ENCODE measurements around the gene CDC5L. TPM values are rescaled to one million over a fixed set of nuclear protein-coding genes. Genes with fewer than 3 reads are reported as not detected.

Gene CDC5L
- total RNA-seq, 4 donors from 2014 or later = 10.0 to 19.3 (median 14.7) TPM

GRCh38 chr6:44352259-44352658, 35.2 kb upstream of the CDC5L start:
- peaks cover 0 to 13% (median 0%) of the 10 kb centered on the region in 4 donors for H3K27me3 ChIP-seq
- TF ChIP-seq POLR2A (IDR thresholded peaks at IDR 0.05) (no peak), CTCF (IDR thresholded peaks at IDR 0.05) (no peak)
- WGBS, 2 donors = 79% methylated on average over 4 of the region's 4 CpGs

GRCh38 chr6:44353336-44353735, 34.2 kb upstream of the CDC5L start:
- Histone ChIP-seq H3K4me1 (peaks cover 0 to 6% (median 0%) of the 10 kb centered on the region in 3 donors), H3K27ac (no peak overlapping the region), H3K36me3 (no peaks in the 10 kb centered on the region), H3K4me3 (no peak overlapping the region), H3K27me3 (peaks cover 0 to 12% (median 0%) of the 10 kb centered on the region in 4 donors), H3K9me3 (no peaks in the 10 kb centered on the region)
- DNase-seq = no peak
- WGBS, 2 donors = 34 to 39% methylated on average over 2 of the region's 2 CpGs
- intact Hi-C loops (cut with DNase I) = no loop called here
- TF ChIP-seq CTCF (IDR thresholded peaks at IDR 0.05) (no peak), POLR2A (IDR thresholded peaks at IDR 0.05) (no peak)

More at GRCh38 chr6:44352259-44352658, 35.2 kb upstream of the CDC5L start:
- Histone ChIP-seq H3K4me3 (no peak overlapping the region), H3K27ac (no peak overlapping the region), H3K36me3 (no peaks in the 10 kb centered on the region), H3K4me1 (peaks cover 0 to 6% (median 0%) of the 10 kb centered on the region in 3 donors), H3K9me3 (no peaks in the 10 kb centered on the region)
- DNase-seq = no peak
- intact Hi-C loops (cut with DNase I) = no loop called here

GRCh38 chr6:44355640-44356039, 31.9 kb upstream of the CDC5L start:
- Histone ChIP-seq H3K27ac (no peak overlapping the region), H3K9me3 (no peaks in the 10 kb centered on the region), H3K4me3 (no peak overlapping the region), H3K4me1 (peaks cover 0 to 6% (median 0%) of the 10 kb centered on the region in 3 donors), H3K27me3 (peaks cover 0 to 15% (median 0%) of the 10 kb centered on the region in 4 donors), H3K36me3 (no peaks in the 10 kb centered on the region)
- WGBS, 2 donors = 81 to 83% methylated on average over 4 of the region's 4 CpGs
- intact Hi-C loops (cut with DNase I) = no loop called here
- TF ChIP-seq POLR2A (IDR thresholded peaks at IDR 0.05) = no peak
- no peak for TF ChIP-seq CTCF (IDR thresholded peaks at IDR 0.05)
- no peak for DNase-seq

- DNase-seq = no peak
- intact Hi-C loops (cut with DNase I) = no loop called here
- Histone ChIP-seq H3K27ac (no peak overlapping the region), H3K36me3 (no peaks in the 10 kb centered on the region), H3K9me3 (no peaks in the 10 kb centered on the region), H3K4me3 (no peak overlapping the region), H3K27me3 (peaks cover 0 to 21% (median 0%) of the 10 kb centered on the region in 4 donors), H3K4me1 (peaks cover 0 to 6% (median 0%) of the 10 kb centered on the region in 3 donors)
- TF ChIP-seq CTCF (IDR thresholded peaks at IDR 0.05) (no peak), POLR2A (IDR thresholded peaks at IDR 0.05) (no peak)
- WGBS, 2 donors = 27 to 55% methylated on average over 1 of the region's 1 CpG
These were observed 31.0 kb upstream of the CDC5L start for GRCh38 chr6:44356487-44356886.

- WGBS, 2 donors = 69 to 77% methylated on average over 3 of the region's 3 CpGs
- no peaks in the 10 kb centered on the region for H3K36me3 ChIP-seq
- intact Hi-C loops (cut with DNase I) = no loop called here
These were observed 27.5 kb upstream of the CDC5L start for GRCh38 chr6:44359973-44360372.

More at GRCh38 chr6:44359973-44360372, 27.5 kb upstream of the CDC5L start:
- no peaks in the 10 kb centered on the region for H3K9me3 ChIP-seq
- H3K27me3 ChIP-seq = peaks cover 0 to 22% (median 0%) of the 10 kb centered on the region in 4 donors
- TF ChIP-seq CTCF (IDR thresholded peaks at IDR 0.05) (no peak), POLR2A (IDR thresholded peaks at IDR 0.05) (no peak)
- H3K27ac ChIP-seq = no peak overlapping the region
- H3K4me3 ChIP-seq = no peak overlapping the region
- no peak for DNase-seq
- no peaks in the 10 kb centered on the region for H3K4me1 ChIP-seq

All from esophagus squamous epithelium (tissue), 5 donors.